ENCODE data around the gene PIK3R3.

PIK3R3 gene

DNA sequence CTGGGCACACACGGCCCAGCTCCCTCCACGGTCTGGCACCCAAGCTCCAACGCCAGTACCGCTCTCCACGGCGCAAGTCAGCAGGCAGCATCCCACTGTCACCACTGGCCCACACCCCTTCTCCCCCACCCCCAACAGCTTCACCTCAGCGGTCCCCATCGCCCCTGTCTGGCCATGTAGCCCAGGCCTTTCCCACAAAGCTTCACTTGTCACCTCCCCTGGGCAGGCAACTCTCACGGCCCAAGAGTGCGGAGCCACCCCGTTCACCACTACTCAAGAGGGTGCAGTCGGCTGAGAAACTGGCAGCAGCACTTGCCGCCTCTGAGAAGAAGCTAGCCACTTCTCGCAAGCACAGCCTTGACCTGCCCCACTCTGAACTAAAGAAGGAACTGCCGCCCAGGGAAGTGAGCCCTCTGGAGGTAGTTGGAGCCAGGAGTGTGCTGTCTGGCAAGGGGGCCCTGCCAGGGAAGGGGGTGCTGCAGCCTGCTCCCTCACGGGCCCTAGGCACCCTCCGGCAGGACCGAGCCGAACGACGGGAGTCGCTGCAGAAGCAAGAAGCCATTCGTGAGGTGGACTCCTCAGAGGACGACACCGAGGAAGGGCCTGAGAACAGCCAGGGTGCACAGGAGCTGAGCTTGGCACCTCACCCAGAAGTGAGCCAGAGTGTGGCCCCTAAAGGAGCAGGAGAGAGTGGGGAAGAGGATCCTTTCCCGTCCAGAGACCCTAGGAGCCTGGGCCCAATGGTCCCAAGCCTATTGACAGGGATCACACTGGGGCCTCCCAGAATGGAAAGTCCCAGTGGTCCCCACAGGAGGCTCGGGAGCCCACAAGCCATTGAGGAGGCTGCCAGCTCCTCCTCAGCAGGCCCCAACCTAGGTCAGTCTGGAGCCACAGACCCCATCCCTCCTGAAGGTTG lies 97.6 kb downstream of the PIK3R3 start:
- no peak overlapping the region for H3K9ac ChIP-seq (ENCODE audit: low read length in 5 of 5)
- H3K27me3 ChIP-seq (ENCODE audit: control insufficient read depth in 5 of 5, insufficient read depth in 4 of 5, low read length in 5 of 5): no peaks in the 10 kb centered on the region
- peaks cover 0 to 20% (median 0%) of the 10 kb centered on the region in 5 donors for H3K4me1 ChIP-seq (ENCODE audit: control insufficient read depth in 5 of 5, insufficient read depth in 5 of 5, low read length in 5 of 5)
- no peak overlapping the region for H3K27ac ChIP-seq (ENCODE audit: low read depth, low read length)
- H3K9me3 ChIP-seq (ENCODE audit: control insufficient read depth in 5 of 5, low read length in 5 of 5): no peaks in the 10 kb centered on the region
- peaks cover 0 to 48% (median 34%) of the 10 kb centered on the region in 5 donors for H3K36me3 ChIP-seq (ENCODE audit: control insufficient read depth in 5 of 5, insufficient read depth in 5 of 5, low read length in 5 of 5)
- no peak overlapping the region for H3K4me3 ChIP-seq (ENCODE audit: low read depth in 1 of 5, low read length in 5 of 5)

DNA sequence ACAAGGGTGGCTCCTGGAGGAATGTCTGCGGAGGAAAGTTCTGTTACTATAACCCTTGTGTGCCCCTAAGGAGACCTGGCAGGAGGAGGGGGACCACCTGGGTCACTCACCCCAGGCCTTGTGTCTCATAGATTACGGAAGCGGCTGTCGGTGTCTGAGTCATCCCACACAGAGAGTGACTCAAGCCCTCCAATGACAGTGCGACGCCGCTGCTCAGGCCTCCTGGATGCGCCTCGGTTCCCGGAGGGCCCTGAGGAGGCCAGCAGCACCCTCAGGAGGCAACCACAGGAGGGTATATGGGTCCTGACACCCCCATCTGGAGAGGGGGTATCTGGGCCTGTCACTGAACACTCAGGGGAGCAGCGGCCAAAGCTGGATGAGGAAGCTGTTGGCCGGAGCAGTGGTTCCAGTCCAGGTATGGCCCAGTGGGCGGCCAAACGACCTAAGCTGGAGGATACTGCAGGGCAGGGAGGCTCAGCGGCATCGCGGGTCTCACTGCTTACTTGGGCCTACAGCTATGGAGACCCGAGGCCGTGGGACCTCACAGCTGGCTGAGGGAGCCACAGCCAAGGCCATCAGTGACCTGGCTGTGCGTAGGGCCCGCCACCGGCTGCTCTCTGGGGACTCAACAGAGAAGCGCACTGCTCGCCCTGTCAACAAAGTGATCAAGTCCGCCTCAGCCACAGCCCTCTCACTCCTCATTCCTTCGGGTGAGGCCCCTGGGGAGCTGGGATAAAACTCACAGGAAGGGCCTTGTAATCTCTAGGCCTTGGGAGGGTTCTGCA lies 101.4 kb downstream of the PIK3R3 start:
- Histone ChIP-seq H3K27ac (ENCODE audit: low read depth, low read length) (no peak overlapping the region), H3K4me1 (ENCODE audit: control insufficient read depth in 5 of 5, insufficient read depth in 5 of 5, low read length in 5 of 5) (no peaks in the 10 kb centered on the region), H3K4me3 (ENCODE audit: low read depth in 1 of 5, low read length in 5 of 5) (no peak overlapping the region), H3K27me3 (ENCODE audit: control insufficient read depth in 5 of 5, insufficient read depth in 4 of 5, low read length in 5 of 5) (no peaks in the 10 kb centered on the region), H3K9ac (ENCODE audit: low read length in 5 of 5) (no peak overlapping the region), H3K36me3 (ENCODE audit: control insufficient read depth in 5 of 5, insufficient read depth in 5 of 5, low read length in 5 of 5) (peaks cover 0 to 64% (median 52%) of the 10 kb centered on the region in 5 donors), H3K9me3 (ENCODE audit: control insufficient read depth in 5 of 5, low read length in 5 of 5) (no peaks in the 10 kb centered on the region)

DNA sequence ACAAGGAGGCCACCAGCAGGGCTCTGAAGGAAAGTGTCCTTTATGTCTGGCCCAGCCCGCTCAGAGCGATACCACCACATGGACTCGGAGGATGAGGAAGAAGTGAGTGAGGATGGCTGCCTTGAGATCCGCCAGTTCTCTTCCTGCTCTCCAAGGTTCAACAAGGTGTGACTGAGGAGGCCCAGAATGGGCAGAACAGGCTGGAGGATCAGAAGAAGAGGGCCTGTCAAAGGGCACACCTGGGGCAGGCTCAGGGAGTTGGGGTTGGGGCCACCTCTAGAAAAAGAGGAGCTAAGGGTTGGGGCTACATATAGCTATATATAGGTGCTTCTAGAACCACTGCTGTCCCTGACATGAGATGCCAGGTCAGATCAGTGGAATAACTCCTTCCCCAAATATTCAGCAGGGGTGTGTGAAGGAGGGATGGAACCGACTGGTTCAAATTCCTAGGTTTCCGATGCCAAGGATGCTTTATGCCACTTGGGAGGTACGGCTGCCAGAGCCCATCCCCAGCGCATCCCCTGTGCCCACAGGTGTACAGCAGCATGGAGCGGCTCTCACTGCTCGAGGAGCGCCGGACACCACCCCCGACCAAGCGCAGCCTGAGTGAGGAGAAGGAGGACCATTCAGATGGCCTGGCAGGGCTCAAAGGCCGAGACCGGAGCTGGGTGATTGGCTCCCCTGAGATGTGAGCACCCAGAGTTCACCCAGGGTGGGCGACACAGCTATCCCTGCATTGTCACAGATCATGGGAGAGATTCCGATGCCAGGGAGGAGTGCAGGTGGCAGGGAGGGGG lies 102.2 kb downstream of the PIK3R3 start:
- H3K27ac ChIP-seq (ENCODE audit: low read depth, low read length): no peak overlapping the region
- peaks cover 0 to 69% (median 51%) of the 10 kb centered on the region in 5 donors for H3K36me3 ChIP-seq (ENCODE audit: control insufficient read depth in 5 of 5, insufficient read depth in 5 of 5, low read length in 5 of 5)
- no peaks in the 10 kb centered on the region for H3K27me3 ChIP-seq (ENCODE audit: control insufficient read depth in 5 of 5, insufficient read depth in 4 of 5, low read length in 5 of 5)
- no peaks in the 10 kb centered on the region for H3K9me3 ChIP-seq (ENCODE audit: control insufficient read depth in 5 of 5, low read length in 5 of 5)
- no peak overlapping the region for H3K4me3 ChIP-seq (ENCODE audit: low read depth in 1 of 5, low read length in 5 of 5)
- H3K9ac ChIP-seq (ENCODE audit: low read length in 5 of 5): no peak overlapping the region
- no peaks in the 10 kb centered on the region for H3K4me1 ChIP-seq (ENCODE audit: control insufficient read depth in 5 of 5, insufficient read depth in 5 of 5, low read length in 5 of 5)

DNA sequence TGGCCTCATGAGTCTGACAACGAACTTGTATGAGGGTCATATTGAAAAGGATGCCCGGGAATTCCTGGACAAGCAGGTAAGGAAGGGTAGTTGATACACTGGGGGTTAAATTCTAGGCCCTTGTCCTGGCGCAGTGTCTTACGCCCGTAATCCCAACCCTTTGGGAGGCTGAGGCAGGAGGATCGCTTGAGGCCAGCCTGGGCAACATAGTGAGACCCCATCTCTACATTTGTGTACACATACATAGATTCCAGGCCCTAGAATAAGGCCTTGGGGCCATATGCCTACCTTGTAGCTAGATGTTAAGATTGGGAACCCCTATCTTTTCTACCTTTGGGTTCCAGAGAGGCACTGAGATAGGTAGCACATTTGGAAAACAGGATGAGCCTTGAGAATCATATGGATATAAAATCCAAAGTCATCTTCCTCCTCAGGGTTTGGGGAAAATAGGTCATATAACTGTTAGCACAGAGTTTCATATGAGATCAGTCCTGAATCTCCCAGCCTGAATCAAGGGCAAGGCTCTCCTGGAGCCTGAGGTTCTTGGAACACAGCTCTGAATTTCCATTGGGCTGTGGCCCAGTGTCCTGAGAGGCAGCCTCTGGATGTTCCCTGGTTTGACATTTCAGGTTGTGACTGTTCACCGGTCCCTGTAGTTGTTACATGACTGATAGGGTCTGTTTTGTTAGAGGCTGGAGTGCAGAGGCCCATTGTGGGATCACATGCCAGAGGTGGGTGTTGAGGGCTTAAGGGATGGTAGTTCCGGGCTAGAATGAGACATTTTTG lies 104.4 kb downstream of the PIK3R3 start:
- Histone ChIP-seq H3K4me1 (ENCODE audit: control insufficient read depth in 5 of 5, insufficient read depth in 5 of 5, low read length in 5 of 5) (no peaks in the 10 kb centered on the region), H3K36me3 (ENCODE audit: control insufficient read depth in 5 of 5, insufficient read depth in 5 of 5, low read length in 5 of 5) (peaks cover 0 to 66% (median 56%) of the 10 kb centered on the region in 5 donors), H3K4me3 (ENCODE audit: low read depth in 1 of 5, low read length in 5 of 5) (no peak overlapping the region), H3K9ac (ENCODE audit: low read length in 5 of 5) (no peak overlapping the region), H3K9me3 (ENCODE audit: control insufficient read depth in 5 of 5, low read length in 5 of 5) (no peaks in the 10 kb centered on the region), H3K27ac (ENCODE audit: low read depth, low read length) (no peak overlapping the region), H3K27me3 (ENCODE audit: control insufficient read depth in 5 of 5, insufficient read depth in 4 of 5, low read length in 5 of 5) (no peaks in the 10 kb centered on the region)

DNA sequence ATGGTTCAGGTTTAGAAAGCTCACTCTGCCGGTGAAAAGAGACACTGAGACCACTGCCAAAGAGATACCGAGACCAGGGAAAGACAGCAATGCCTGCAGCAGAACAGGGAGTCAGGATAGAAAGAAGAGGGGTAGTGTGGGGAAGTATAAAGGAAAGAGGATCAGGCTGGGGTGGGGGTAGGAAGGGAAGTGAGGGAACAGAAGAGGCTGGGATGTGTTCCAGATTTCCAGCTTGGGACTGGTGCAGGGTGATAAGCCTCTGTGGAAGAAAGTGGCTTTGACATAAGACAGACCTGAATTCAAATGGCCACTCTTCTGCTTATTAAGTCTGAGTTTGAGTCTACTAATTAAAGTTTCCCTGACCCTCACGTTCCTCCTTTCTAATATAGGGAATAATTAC lies 105.9 kb downstream of the PIK3R3 start:
- H3K9me3 ChIP-seq (ENCODE audit: control insufficient read depth in 5 of 5, low read length in 5 of 5): no peaks in the 10 kb centered on the region
- H3K36me3 ChIP-seq (ENCODE audit: control insufficient read depth in 5 of 5, insufficient read depth in 5 of 5, low read length in 5 of 5): peaks cover 0 to 67% (median 61%) of the 10 kb centered on the region in 5 donors
- no peaks in the 10 kb centered on the region for H3K27me3 ChIP-seq (ENCODE audit: control insufficient read depth in 5 of 5, insufficient read depth in 4 of 5, low read length in 5 of 5)
- H3K9ac ChIP-seq (ENCODE audit: low read length in 5 of 5): no peak overlapping the region
- no peaks in the 10 kb centered on the region for H3K4me1 ChIP-seq (ENCODE audit: control insufficient read depth in 5 of 5, insufficient read depth in 5 of 5, low read length in 5 of 5)
- H3K4me3 ChIP-seq (ENCODE audit: low read depth in 1 of 5, low read length in 5 of 5): no peak overlapping the region
- H3K27ac ChIP-seq (ENCODE audit: low read depth, low read length): no peak overlapping the region

DNA sequence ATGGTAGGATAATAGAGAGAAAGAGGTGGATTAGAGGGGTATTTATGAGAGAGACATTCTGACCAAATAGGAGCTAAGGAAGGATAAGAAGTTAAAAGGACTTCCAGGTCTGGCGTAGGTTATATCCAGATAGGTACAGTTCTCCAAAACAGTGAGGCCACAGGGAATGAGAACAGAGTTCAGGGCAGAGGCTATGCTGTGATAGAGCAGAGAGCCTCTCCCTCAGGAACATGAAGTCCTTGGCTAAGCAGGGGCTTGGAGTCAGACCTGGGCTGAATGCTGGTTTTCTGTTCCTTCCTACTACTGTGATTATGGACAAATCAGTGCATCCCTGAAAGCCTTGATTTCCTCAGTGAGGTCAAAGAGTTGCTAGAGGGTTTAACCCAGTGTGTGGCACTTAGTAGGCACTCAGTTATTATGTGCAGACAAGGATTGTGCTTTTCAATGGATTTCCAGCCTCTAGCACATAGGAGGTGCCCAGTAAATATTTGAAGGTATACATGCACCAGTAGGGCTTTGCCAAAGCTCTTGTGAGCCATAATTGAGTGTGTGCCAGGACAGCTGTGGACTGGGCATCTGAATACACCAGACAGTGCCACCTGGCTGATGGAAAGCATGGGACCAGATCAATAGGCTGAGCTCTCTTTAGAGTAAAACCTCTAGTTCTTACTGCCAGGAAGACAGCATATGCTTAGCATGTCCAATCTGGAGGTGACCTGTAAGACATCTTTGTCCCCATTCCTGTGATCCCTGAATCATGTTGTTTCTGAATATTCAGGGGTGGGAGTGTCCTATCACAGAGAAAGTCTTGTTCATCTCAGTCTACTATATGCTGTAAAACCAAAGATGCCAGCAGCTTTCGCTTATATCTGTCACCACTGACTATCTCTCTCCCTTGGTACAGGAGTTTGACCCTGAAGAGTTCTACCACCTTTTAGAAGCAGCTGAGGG lies 111.1 kb downstream of the PIK3R3 start:
- Histone ChIP-seq H3K4me3 (ENCODE audit: low read depth in 1 of 5, low read length in 5 of 5) (no peak overlapping the region), H3K4me1 (ENCODE audit: control insufficient read depth in 5 of 5, insufficient read depth in 5 of 5, low read length in 5 of 5) (peaks cover 0 to 12% (median 6%) of the 10 kb centered on the region in 5 donors), H3K27ac (ENCODE audit: low read depth, low read length) (no peak overlapping the region), H3K36me3 (ENCODE audit: control insufficient read depth in 5 of 5, insufficient read depth in 5 of 5, low read length in 5 of 5) (peaks cover 0 to 34% (median 28%) of the 10 kb centered on the region in 5 donors), H3K9me3 (ENCODE audit: control insufficient read depth in 5 of 5, low read length in 5 of 5) (no peaks in the 10 kb centered on the region), H3K27me3 (ENCODE audit: control insufficient read depth in 5 of 5, insufficient read depth in 4 of 5, low read length in 5 of 5) (no peaks in the 10 kb centered on the region), H3K9ac (ENCODE audit: low read length in 5 of 5) (no peak overlapping the region)

DNA sequence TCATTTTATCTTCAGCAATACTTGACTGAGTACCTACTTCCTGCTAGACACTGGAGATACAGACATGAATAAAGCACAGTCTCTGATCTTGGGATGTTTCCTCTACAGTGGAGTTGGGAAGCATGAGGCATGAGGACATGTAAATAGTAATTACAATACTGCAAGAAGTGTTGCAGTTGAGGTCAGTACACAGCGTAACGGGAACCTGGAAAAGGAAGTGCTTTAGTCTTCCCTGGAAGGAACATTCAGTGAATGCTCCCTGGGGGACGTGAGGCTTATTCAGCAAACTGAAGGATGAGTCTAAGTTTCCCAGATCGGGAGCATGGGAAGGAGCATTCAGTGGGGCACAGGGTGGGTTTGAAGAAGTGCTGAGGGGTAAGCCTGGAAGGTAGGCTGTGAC lies 112.4 kb downstream of the PIK3R3 start:
- Histone ChIP-seq H3K27me3 (ENCODE audit: control insufficient read depth in 5 of 5, insufficient read depth in 4 of 5, low read length in 5 of 5) (no peaks in the 10 kb centered on the region), H3K9me3 (ENCODE audit: control insufficient read depth in 5 of 5, low read length in 5 of 5) (no peaks in the 10 kb centered on the region), H3K4me1 (ENCODE audit: control insufficient read depth in 5 of 5, insufficient read depth in 5 of 5, low read length in 5 of 5) (peaks cover 0 to 12% (median 6%) of the 10 kb centered on the region in 5 donors), H3K4me3 (ENCODE audit: low read depth in 1 of 5, low read length in 5 of 5) (no peak overlapping the region), H3K9ac (ENCODE audit: low read length in 5 of 5) (no peak overlapping the region), H3K27ac (ENCODE audit: low read depth, low read length) (no peak overlapping the region), H3K36me3 (ENCODE audit: control insufficient read depth in 5 of 5, insufficient read depth in 5 of 5, low read length in 5 of 5) (peaks cover 0 to 29% (median 25%) of the 10 kb centered on the region in 5 donors)

DNA sequence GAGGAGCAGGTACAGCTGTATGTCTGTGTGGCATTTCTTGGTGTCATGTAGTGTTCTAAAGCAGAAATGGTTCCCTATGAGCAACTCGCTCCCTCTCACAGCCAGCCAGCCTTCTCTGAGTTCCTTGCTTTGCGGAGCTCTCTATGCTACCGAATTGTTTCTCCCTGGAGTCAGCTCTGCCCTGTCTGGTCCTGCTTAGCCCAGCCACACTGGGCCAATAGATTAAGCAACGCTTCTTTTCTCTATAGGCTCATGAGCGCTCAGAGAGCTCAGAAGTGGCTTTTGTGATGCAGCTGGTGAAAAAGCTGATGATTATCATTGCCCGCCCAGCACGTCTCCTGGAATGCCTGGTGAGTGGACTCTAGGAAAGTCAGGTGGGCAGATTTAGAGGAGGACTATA lies 113.1 kb downstream of the PIK3R3 start:
- H3K9ac ChIP-seq (ENCODE audit: low read length in 5 of 5): no peak overlapping the region
- no peak overlapping the region for H3K27ac ChIP-seq (ENCODE audit: low read depth, low read length)
- H3K4me1 ChIP-seq (ENCODE audit: control insufficient read depth in 5 of 5, insufficient read depth in 5 of 5, low read length in 5 of 5): peaks cover 0 to 12% (median 6%) of the 10 kb centered on the region in 5 donors
- H3K27me3 ChIP-seq (ENCODE audit: control insufficient read depth in 5 of 5, insufficient read depth in 4 of 5, low read length in 5 of 5): no peaks in the 10 kb centered on the region
- no peak overlapping the region for H3K4me3 ChIP-seq (ENCODE audit: low read depth in 1 of 5, low read length in 5 of 5)
- no peaks in the 10 kb centered on the region for H3K9me3 ChIP-seq (ENCODE audit: control insufficient read depth in 5 of 5, low read length in 5 of 5)
- H3K36me3 ChIP-seq (ENCODE audit: control insufficient read depth in 5 of 5, insufficient read depth in 5 of 5, low read length in 5 of 5): peaks cover 0 to 27% (median 25%) of the 10 kb centered on the region in 5 donors
